ENCODE data around the gene PDSS2. TPM values are rescaled to one million over a fixed set of nuclear protein-coding genes. Genes with fewer than 3 reads are reported as not detected.

Gene PDSS2
- total and polyA plus RNA-seq, 9 of the 15 experiments (the other 6 are each of a cell fraction or from before 2014, with no cell fraction given): 5.8 to 21.1 (median 12.0) TPM

- POLR2A ChIA-PET: no interaction called here
- Histone ChIP-seq H3K9ac (ENCODE audit: insufficient read depth in 1 of 2, low read depth in 2 of 2, low read length in 2 of 2) (no peak overlapping the region), H3K36me3 (ENCODE audit: control insufficient read depth, insufficient read depth, low read length) (no peaks in the 10 kb centered on the region), H3K4me2 (ENCODE audit: insufficient read depth, low read length) (no peak overlapping the region), H3K9me1 (ENCODE audit: control insufficient read depth, insufficient read depth, low read length) (no peaks in the 10 kb centered on the region), H3K27me3 (ENCODE audit: control insufficient read depth in 2 of 2, insufficient read depth in 2 of 2, low read length in 2 of 2) (no peaks in the 10 kb centered on the region), H2AFZ (ENCODE audit: low read depth, low read length) (no peak overlapping the region), H3K9me3 (replicated peaks; ENCODE audit: control insufficient read depth, insufficient read depth, low read depth, low read length) (no peaks in the 10 kb centered on the region), H4K20me1 (replicated peaks; ENCODE audit: control insufficient read depth, insufficient read depth, low read length) (no peaks in the 10 kb centered on the region), H3K27ac (ENCODE audit: extremely low read depth, low read depth, low read length) (no peak overlapping the region), H3K4me1 (replicated peaks in 1 of 2; ENCODE audit: control insufficient read depth in 2 of 2, insufficient read depth in 2 of 2, low read length in 2 of 2) (no peaks in the 10 kb centered on the region), H3K4me3 (no peak overlapping the region), H3K79me2 (ENCODE audit: control insufficient read depth, insufficient read depth, low read length) (no peaks in the 10 kb centered on the region)
- ATAC-seq (no peak), DNase-seq (ENCODE audit: extremely low read depth in 1 of 4, low spot score in 3 of 4) (no peak), FAIRE-seq (no peak)
- BruUV-seq (replicated peaks): no TSS peak
- intact Hi-C loops (cut with micrococcal nuclease): no loop called here
- in situ Hi-C loops (cut with MboI): no loop called here
- 44% methylated on average over 2 of the region's 2 CpGs for WGBS (ENCODE audit: insufficient coverage, low coverage, missing lambda C conversion rate)
- CTCF ChIA-PET (ENCODE audit: low intra/inter-chr PET ratio): no interaction called here
- no peak for TF ChIP-seq ETV5 (CRISPR knock-in tag; IDR thresholded peaks at IDR 0.05; ENCODE audit: low read depth)
- no peak for TF ChIP-seq HNRNPL (IDR thresholded peaks at IDR 0.05; ENCODE audit: low read depth, low read length)
- TF ChIP-seq POLR2AphosphoS5 (IDR thresholded peaks at IDR 0.05; ENCODE audit: control insufficient read depth, insufficient read depth, low read depth, low read length): no peak
- no peak for TF ChIP-seq EGR1 (conservative IDR thresholded peaks at IDR 0.05)
- no peak for TF ChIP-seq ZNF217 (CRISPR knock-in tag; IDR thresholded peaks at IDR 0.05)
- no peak for TF ChIP-seq BHLHE40 (IDR thresholded peaks at IDR 0.05; ENCODE audit: low read length)
- TF ChIP-seq ZNF561 (CRISPR knock-in tag; conservative IDR thresholded peaks at IDR 0.05): no peak
- TF ChIP-seq STAT5A (IDR thresholded peaks at IDR 0.05; ENCODE audit: borderline replicate concordance, low read length): no peak
- TF ChIP-seq ZNF263 (CRISPR knock-in tag; IDR thresholded peaks at IDR 0.05; ENCODE audit: borderline replicate concordance): no peak
- TF ChIP-seq BRF1 (IDR thresholded peaks at IDR 0.05; ENCODE audit: borderline replicate concordance, extremely low read depth, insufficient read length): no peak
- TF ChIP-seq MGA (IDR thresholded peaks at IDR 0.05): no peak
- no peak for TF ChIP-seq SMAD3 (CRISPR knock-in tag; conservative IDR thresholded peaks at IDR 0.05)
- TF ChIP-seq ZNF408 (CRISPR knock-in tag; IDR thresholded peaks at IDR 0.05; ENCODE audit: low read depth): no peak
- TF ChIP-seq RB1 (IDR thresholded peaks at IDR 0.05; ENCODE audit: low read depth): no peak
Observed at GRCh38 chr6:107354451-107354850, 104.9 kb downstream of the PDSS2 start.
